Activated CD8-positive, alpha-beta T cell treated with anti-CD3 and anti-CD28 coated beads for 36 hours (primary cell): ENCODE data around the gene ARG2. TPM values are rescaled to one million over a fixed set of nuclear protein-coding genes. Genes with fewer than 3 reads are reported as not detected.

Experiments used
- ATAC-seq: fragments of 200-7000 bp; cut with Tn5 transposase; one replicate; pipeline ENCODE4 v1.10.0; 2021; ENCODE audit warnings: mild to moderate bottlenecking, moderate library complexity
- CTCF ChIA-PET: fragments of 350-600 bp; sonication (Branson Sonifier 250); formaldehyde crosslinking; loops from one replicate; lab custom pipeline; 2021; ENCODE audit warnings: antibody characterized with exemption; lab: Charles Lee
- POLR2A ChIA-PET: fragments of 350-600 bp; sonication (Branson Sonifier 250); formaldehyde crosslinking; loops from one replicate; lab custom pipeline; 2021; ENCODE audit warnings: antibody characterized with exemption; lab: Charles Lee
- DNase-seq: peaks from one replicate; pipeline ENCODE4 v3.0.0-alpha.2; 2020
- H3K27ac Mint-ChIP-seq: one replicate; pipeline ENCODE4 v1.8.0; 2021; ENCODE audit warnings: mild to moderate bottlenecking, mixed read lengths
- H3K27me3 Mint-ChIP-seq: one replicate; pipeline ENCODE4 v1.8.0; 2021; ENCODE audit warnings: mixed read lengths
- H3K36me3 Mint-ChIP-seq: one replicate; pipeline ENCODE4 v1.8.0; 2021; ENCODE audit warnings: low read depth, mixed read lengths
- H3K4me1 Mint-ChIP-seq: one replicate; pipeline ENCODE4 v1.8.0; 2021; ENCODE audit warnings: low read depth, mixed read lengths
- H3K4me3 Mint-ChIP-seq: one replicate; pipeline ENCODE4 v1.8.0; 2021; ENCODE audit warnings: mild to moderate bottlenecking, moderate library complexity, mixed read lengths
- H3K9me3 Mint-ChIP-seq: one replicate; pipeline ENCODE4 v1.8.0; 2021; ENCODE audit warnings: mixed read lengths
- intact Hi-C: fragments of 100-400 bp; cut with micrococcal nuclease; formaldehyde crosslinking; loops from one replicate; pipeline ENCODE4 v1.10.0; 2022
- total RNA-seq, 2 experiments: library from RNA; stranded (reverse); gene quantifications; one replicate each; pipeline ENCODE4 v1.2.3, GENCODE V29; 2021
- TF ChIP-seq, protein P1 (sequence below): fragments of 200-600 bp; IDR thresholded peaks from one replicate; pipeline ENCODE4 v1.8.0; 2022; ENCODE audit warnings: antibody characterized with exemption, mild to moderate bottlenecking

ARG2 gene
- total RNA-seq, 2 experiments from 2014 or later: 9.9 TPM

DNA sequence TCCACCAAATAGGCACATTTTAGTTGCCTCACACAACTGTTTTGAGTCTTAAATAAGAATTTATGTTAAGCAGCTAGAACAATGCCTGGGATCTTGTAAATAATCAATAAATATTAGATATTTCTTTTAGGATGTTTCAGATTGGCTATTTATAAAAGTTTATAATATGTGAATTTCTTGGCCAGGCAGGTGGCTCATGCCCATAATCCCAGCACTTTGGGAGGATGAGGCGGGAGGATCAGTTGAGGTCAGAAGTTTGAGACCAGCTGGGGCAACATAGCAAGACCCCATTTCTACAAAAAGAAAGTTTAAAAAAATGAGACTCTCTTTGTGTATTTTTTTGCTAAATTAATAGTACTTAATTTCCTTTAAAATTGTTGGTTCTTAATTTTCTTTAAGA, 21.8 kb downstream of the ARG2 start:
- Mint-ChIP-seq H3K9me3 (no peaks in the 10 kb centered on the region), H3K4me1 (peaks cover 17% of the 10 kb centered on the region), H3K4me3 (no peak overlapping the region), H3K27ac (no peak overlapping the region), H3K27me3 (no peaks in the 10 kb centered on the region), H3K36me3 (peaks cover 12% of the 10 kb centered on the region)
- POLR2A ChIA-PET: no interaction called here
- DNase-seq (no peak), ATAC-seq (no peak)
- TF ChIP-seq, protein P1, sequence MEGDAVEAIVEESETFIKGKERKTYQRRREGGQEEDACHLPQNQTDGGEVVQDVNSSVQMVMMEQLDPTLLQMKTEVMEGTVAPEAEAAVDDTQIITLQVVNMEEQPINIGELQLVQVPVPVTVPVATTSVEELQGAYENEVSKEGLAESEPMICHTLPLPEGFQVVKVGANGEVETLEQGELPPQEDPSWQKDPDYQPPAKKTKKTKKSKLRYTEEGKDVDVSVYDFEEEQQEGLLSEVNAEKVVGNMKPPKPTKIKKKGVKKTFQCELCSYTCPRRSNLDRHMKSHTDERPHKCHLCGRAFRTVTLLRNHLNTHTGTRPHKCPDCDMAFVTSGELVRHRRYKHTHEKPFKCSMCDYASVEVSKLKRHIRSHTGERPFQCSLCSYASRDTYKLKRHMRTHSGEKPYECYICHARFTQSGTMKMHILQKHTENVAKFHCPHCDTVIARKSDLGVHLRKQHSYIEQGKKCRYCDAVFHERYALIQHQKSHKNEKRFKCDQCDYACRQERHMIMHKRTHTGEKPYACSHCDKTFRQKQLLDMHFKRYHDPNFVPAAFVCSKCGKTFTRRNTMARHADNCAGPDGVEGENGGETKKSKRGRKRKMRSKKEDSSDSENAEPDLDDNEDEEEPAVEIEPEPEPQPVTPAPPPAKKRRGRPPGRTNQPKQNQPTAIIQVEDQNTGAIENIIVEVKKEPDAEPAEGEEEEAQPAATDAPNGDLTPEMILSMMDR: no peak
- CTCF ChIA-PET: interaction anchor here (1.0 to 1.6 kb wide), 3 partner anchors 23 to 70 kb away, joined by 3 to 6 read pairs (median 4); no protein-coding TSS in a partner anchor
- intact Hi-C loops: no loop called here

DNA sequence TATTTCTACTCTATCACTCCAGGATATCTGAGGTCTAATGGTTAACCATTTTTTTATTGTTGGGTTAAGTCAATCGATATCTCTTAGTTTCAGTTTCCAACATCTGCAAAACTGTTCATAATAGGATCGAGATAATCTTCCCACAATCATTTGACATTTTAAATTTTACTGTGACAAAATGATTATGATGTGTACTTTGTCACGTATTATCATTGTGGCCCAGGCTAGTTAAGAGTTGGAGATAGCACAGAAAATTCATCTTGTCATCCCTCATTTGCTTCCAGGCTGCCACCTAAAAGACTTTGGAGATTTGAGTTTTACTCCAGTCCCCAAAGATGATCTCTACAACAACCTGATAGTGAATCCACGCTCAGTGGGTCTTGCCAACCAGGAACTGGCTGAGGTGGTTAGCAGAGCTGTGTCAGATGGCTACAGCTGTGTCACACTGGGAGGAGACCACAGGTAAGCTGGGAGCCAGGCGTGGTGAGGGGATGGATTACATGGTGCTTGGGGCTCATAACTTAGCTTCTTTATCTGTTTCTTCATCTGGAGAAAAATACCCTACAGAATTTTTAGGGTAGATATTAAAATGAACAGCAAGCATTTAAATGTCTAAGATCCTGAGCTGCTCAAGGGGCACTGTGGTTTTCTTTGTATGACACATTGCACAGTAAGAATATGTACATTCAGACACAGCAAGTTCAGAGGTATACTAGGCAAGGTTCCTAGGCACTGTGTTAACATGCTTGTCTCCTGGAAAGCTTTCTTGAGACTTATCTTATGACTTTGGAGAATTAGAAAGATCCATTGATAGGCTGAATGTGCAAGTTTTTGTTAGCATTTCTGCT, 22.4 kb downstream of the ARG2 start:
- ATAC-seq: peak; percentile 81
- peak overlapping the region; percentile 25 for H3K4me3 Mint-ChIP-seq
- peaks cover 17% of the 10 kb centered on the region for H3K4me1 Mint-ChIP-seq
- peak overlapping the region; percentile 41 for H3K27ac Mint-ChIP-seq
- TF ChIP-seq, protein P1: no peak
- no peaks in the 10 kb centered on the region for H3K9me3 Mint-ChIP-seq
- H3K36me3 Mint-ChIP-seq: peaks cover 12% of the 10 kb centered on the region
- DNase-seq: peak; percentile 27
- no peaks in the 10 kb centered on the region for H3K27me3 Mint-ChIP-seq
- ChIA-PET CTCF (interaction anchor here (0.9 to 1.7 kb wide), 5 partner anchors 23 to 71 kb away, joined by 3 to 7 read pairs (median 4); no protein-coding TSS in a partner anchor), POLR2A (interaction anchor here (1.7 kb wide), 1 partner anchor 22 kb away, joined by 4 read pairs; no protein-coding TSS in a partner anchor)
- intact Hi-C loops: no loop called here

DNA sequence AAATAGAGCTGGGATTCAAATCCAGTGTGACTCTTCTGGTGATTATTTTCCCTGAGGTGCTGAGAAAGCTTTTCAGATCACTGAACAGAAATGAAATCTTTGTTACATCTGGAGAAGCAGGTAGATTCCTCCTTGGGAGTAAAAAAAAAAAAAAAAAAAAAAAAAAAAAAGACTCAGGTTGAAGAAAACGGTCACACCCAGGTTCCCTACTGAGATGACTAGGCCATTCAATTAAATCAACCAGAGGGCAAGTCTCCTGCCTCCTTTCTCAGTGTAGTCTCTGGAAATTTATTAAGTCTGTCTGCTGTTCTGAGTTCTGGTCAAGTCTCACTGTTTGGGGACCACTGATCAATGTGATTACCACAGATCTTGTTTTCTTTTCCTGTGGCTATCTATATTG, 24.0 kb downstream of the ARG2 start:
- Mint-ChIP-seq H3K36me3 (peaks cover 12% of the 10 kb centered on the region), H3K27ac (peak overlapping the region; percentile 39), H3K9me3 (no peaks in the 10 kb centered on the region), H3K27me3 (no peaks in the 10 kb centered on the region), H3K4me1 (peaks cover 17% of the 10 kb centered on the region), H3K4me3 (no peak overlapping the region)
- intact Hi-C loops: no loop called here
- ChIA-PET CTCF (interaction anchor here (0.7 to 1.5 kb wide), 3 partner anchors 8 to 61 kb away, joined by 3 read pairs; no protein-coding TSS in a partner anchor), POLR2A (interaction anchor here (1.7 kb wide), 1 partner anchor 23 kb away, joined by 4 read pairs; no protein-coding TSS in a partner anchor)
- DNase-seq: no peak
- TF ChIP-seq, protein P1: no peak
- ATAC-seq: no peak

DNA sequence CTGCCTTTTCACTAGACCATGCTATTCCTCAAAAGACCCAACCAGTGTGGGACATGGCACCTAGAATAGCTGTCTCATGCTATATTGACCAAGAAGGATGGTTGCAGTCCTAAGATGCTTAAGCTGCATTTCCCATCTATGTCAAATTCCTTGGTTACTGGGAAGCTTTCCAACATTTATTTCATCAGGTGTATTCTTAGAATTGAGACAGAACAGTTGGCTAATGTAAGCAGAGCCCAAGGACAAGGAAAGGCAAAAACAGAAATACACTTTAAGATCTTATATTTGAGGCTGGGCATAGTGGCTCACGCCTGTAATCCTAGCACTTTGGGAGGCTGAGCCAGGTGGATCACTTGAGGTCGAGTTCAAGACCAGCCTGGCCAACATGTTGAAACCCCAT, 24.7 kb downstream of the ARG2 start:
- ChIA-PET CTCF (interaction anchor here (0.7 to 1.3 kb wide), 2 partner anchors 9 kb away, joined by 3 read pairs; no protein-coding TSS in a partner anchor), POLR2A (no interaction called here)
- ATAC-seq (no peak), DNase-seq (no peak)
- TF ChIP-seq, protein P1: no peak
- Mint-ChIP-seq H3K36me3 (peaks cover 12% of the 10 kb centered on the region), H3K4me3 (no peak overlapping the region), H3K27me3 (no peaks in the 10 kb centered on the region), H3K9me3 (no peaks in the 10 kb centered on the region), H3K4me1 (peaks cover 17% of the 10 kb centered on the region), H3K27ac (no peak overlapping the region)
- intact Hi-C loops: no loop called here

DNA sequence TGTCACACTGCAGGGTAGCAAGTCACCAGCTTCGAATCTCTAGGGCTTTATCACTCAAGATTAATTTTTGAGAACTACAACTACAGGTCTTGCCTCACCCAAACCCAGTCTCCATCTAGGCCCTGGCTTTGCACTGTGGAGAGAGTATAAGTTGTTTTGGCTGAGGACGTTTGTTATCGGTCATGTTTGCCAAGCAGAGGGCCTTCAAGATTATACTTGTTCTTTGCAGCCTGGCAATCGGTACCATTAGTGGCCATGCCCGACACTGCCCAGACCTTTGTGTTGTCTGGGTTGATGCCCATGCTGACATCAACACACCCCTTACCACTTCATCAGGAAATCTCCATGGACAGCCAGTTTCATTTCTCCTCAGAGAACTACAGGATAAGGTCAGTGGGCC, 25.7 kb downstream of the ARG2 start:
- DNase-seq (no peak), ATAC-seq (no peak)
- Mint-ChIP-seq H3K4me1 (peaks cover 17% of the 10 kb centered on the region), H3K27me3 (no peaks in the 10 kb centered on the region), H3K36me3 (peaks cover 16% of the 10 kb centered on the region), H3K9me3 (no peaks in the 10 kb centered on the region), H3K27ac (no peak overlapping the region), H3K4me3 (no peak overlapping the region)
- intact Hi-C loops: no loop called here
- ChIA-PET POLR2A (no interaction called here), CTCF (no interaction called here)
- TF ChIP-seq, protein P1: no peak
